HL-60/S4 treated with phorbol 12-myristate 13-acetate at 8.2 ng/mL for 4 days and 3 days (cell line): ENCODE data around the gene RXRG.

Source experiments
- in situ Hi-C: fragments of 300-500 bp; cut with MboI; formaldehyde crosslinking; loops from 2 replicates; pipeline ENCODE4 v1.15.0; 2022; ENCODE audit warnings: low sequenced_read_pairs

Gene RXRG

DNA sequence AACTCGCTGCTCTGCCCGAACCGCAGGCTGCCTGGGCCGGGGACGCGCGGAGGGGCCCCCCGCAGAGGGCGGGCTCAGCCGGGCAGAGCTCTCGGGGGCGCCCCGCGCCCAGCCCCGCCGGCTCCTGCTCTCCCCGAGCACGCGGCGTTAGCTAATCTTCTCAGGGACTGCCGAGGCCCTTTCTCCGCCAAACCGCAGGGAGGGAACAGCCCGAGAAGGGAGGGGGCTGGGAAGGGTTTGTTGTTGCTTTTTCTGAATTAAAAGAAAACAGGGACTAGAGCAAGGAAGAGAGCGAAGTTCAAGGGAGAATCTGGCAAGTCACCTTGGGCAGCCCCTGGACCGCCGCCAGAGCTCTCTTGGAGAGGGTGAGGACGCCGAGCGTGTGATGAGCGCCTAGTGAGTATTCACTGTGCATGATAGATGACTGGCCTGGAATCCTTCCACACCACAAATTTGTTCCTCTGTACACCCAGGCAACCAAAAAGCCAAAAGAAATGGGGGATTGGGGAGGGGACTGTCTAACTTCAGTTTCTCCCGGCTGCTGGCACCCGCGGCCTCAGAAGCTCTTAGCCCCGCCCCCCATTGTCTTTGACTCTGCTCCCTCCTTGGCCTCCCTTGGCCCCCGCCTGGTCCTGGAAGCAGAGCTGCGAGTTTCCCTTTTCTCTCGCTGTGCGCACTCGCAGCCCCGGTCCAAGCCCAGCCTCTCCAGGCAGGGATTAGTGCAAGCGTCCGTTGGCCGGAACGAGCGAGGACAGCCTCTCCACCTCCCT, 68.7 kb downstream of the RXRG start:
- in situ Hi-C loops = loop anchor here (25.0 kb wide), 1 partner anchor 536 kb away; no protein-coding TSS in a partner anchor

DNA sequence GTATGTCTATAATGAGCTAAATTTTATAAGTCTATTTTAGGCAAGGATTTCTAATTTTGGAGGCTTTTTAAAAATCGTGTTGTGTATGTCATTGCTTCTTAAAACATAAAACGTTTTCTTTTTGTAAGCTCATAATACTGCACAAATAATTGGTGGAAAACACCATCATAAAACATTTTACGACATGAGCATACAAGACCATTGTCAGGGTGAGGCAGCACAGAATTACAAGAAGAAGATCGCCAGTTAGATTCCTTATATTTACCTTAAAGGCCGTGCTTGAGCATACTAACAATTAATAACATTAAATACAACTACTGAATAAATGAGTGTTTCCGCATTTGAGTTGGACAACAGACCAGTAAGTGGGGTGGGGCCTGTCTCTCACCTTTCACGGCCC, 69.3 kb downstream of the RXRG start:
- in situ Hi-C loops = loop anchor here (25.0 kb wide), 1 partner anchor 537 kb away; no protein-coding TSS in a partner anchor

DNA sequence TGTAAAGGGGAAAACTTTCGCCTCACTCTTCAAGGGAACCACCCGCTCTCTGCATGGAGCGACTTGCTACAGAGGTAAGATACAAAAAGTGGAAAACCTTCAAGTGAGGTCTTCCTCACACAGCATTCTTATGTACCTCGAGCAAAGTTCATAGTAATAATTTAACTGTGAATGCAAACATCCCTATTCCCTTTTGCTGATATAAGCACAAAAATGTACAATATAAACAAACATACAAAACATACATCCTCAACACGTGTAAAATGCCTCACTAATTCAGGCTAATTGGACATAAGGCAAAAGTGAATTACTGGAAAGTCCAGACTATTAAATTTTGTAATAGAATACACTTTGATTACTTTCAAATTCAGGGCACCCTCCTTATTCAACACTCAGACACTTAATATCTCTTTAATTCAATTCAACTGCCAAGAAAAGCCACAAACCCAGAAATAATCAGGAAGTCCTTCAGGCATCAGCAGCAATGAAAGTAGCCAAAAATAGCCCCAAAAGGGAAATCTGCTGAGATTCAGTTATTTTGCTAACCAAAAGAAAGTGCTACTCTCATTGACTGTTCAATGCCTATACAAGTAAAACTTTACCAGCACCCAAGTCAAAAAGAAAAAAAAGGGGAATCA, 73.2 kb downstream of the RXRG start:
- in situ Hi-C loops = no loop called here

DNA sequence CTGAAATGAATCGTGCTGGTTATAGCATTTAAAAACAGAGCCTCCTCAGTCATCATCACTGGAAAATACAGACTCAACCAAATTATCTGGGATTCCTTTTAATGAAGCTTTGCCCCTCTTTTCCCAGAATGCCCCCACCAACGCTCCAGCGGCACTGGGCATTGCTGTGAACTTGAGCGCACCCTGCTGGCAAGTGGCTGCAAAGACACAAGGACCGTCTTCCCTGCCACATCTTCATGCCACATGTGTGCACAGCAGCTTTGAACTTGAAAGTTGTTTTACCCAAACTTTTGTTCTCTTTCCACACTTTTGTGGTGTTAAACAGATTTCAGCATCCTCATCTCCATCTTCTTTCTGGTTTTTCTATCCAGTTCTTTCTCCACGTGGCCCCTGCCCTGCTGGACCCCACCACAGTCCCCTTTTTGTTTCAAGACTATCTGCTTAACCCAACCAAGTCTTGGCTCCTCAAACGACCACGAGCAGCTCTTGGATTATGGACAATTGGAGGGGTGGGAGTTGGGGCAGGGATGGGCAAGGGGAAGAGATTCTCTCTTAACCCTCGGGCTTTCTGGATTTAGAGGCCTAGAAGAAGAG, 75.6 kb downstream of the RXRG start:
- in situ Hi-C loops = no loop called here

DNA sequence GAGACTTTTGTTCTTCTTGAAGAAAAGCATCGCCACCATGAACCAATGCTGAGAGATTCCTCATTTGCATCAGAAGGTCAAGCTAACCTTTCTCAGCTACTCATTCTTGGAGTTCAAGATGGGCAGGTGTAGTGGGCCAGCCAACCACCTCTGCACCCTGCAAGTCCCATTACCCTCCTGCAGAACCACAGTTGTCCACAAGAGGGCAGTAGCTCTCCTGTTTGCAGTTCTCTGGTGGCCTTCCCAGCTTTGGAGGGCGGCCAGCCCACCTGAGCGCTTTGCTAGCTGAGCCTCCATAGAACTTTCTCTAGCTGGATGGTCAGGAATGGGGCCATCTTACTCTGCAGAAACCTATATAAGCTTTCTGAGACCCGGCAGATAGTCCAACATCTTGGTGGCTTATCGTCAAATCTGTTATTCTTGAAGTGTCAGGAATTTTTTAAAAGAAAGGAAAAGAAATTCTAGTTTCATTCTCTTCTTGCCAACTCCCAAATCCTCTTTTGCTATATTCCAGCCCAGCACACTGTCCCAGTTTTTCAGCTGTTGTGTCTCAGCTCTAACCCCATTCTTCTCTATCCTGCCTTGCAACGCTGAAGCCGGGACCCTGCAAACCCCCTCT, 77.4 kb downstream of the RXRG start:
- in situ Hi-C loops = no loop called here

DNA sequence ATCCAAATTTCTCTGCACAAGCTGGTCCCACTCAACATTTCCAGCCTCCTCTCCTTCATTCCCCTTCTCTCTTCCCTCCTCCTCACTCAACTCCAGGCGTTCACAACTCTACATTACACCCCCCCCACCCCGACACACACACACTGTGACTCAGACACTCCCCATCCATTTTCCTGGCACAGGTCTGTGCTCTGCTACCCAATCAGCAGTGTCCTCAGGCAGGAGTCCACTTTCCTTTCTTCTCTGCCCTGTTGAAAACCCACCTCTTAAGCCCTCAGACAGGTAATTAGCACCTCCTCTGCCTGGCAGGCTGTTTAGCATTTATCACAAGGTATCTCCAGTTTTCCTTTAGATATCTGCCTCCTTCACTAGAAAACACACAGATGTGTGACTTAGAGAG, 79.6 kb downstream of the RXRG start:
- in situ Hi-C loops = no loop called here

DNA sequence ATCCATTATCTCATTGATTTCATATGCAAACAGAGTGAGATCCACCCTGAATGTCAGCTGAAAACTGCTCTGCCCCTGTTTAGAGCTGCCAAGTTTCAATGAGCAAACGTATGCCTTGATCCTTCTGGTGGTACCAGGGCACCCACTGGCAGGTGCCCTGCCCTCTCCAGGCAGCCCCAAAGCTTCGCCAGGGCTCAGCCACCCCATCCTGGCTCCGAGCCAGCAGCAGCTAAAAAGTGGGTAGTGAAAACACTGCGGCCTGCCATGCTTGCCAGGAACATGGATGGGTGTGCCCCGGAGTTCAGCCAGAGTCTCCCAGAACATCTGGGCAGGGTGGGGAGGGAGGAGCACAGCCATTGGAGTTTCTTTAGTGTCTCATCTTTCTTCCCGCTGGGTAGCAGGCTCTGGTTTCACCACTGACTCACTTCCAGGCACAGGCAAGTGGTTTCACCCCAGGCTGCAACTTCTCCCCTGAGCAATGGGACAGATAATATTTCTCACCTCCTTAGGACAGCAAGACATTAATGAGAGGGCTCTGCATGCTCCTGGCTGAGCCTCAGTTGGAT, 80.3 kb downstream of the RXRG start:
- in situ Hi-C loops = no loop called here

DNA sequence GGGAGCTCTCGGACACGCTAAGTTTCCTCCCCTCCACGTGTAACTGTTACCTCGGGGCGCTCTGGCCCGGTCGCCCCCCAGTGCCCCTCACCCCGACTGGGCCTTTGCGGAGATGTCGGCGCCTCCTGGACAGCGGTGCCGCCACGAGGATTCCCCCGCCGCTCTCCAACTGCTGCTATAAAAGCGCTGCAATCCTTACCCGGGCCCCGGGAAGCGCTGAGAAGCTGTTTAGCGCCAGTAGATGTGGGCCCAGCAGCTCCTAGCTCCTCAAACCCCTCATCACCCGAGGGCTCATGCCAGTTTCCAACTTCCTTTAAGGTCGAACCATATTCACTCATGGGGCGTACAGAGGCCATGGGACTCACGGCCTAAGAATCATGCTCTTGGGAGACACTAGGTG, 88.0 kb downstream of the RXRG start:
- in situ Hi-C loops = no loop called here

DNA sequence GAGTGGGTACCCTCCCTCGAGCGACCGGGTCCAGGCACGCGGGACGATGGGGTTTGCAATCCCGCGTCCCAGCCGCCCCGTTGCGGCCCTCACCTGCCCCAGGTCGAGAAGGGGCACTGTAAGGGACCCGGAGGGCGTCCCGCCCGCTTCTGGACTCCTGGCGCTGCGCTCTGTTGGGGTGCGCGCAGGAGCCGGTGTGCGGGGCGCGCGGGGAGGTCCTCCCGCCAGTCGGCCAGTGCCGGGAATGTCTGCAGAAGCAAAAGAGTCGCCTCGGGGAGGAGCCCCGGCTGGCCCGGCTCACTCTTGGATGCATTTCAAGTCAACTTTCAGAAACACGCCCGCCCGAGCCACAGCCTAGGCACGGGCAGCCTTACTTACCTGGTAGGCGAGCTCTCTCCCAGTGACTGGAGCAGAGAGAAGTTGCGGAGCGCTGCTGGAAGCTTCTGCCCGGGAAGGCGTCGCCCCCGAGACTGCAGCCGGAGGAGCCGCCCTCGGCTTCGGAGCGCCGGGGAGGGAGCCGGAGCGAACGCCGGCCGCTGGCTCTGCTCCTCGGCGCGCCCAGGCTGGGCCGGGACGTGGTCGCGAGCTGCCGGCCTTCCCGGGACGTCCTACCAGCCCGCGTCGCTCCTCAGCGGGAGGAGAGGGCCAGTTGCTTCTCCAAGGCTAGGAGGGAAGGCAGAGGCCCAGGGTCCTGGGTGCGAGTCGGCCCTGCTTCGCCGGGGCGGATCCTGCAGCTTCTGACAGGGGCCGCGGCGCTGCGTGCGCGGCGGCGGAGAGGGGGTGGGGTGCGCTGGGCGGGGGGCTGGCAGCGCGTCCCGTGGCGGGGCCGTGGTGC, 88.7 kb downstream of the RXRG start, which contains the start of gene LMX1A:
TSS of gene LMX1A (minus strand) at position 739 of the 835 bp plus-strand sequence. CDS start 1,156 bp downstream, outside the sequence.
- in situ Hi-C loops = no loop called here

DNA sequence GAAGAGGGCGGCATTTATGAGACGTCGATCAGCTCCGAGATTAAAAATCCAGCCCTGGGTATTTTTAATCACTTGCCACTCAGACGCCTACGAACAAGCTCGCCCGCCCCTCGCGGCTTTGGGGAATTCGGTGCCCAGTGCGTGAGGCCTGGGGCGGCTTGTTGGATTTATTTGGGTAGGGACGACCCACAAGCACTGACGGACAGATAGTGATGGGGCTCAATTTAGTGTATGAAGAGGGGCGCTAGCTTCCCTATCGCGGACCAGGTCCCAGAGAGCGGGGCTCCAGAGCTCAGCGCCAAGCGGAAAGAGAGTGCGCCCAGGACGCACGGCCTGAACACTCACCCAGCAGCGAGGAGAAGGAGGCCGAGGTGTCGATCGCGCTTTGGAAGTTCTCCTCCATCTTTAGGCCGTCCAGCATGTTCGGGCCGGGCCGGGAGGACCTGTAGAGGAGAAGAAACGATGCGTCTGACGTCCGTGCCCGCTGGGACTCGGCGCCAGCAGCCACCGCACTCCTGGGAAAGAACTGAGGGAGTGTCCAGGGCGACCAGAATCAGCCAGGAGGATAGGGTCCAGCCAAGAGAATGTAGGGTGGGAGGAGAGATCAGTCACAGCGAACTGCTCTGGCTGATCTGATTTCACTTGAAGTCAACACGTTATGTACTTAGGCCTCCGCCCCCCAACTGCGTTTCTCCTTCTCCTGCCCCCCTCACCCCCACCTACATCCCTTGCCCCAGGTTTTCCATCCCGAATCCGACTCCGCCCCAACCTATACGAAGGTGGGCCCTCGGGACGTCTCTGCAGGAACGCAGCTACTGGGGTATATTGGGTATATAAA, 89.6 kb downstream of the RXRG start:
- in situ Hi-C loops = no loop called here

DNA sequence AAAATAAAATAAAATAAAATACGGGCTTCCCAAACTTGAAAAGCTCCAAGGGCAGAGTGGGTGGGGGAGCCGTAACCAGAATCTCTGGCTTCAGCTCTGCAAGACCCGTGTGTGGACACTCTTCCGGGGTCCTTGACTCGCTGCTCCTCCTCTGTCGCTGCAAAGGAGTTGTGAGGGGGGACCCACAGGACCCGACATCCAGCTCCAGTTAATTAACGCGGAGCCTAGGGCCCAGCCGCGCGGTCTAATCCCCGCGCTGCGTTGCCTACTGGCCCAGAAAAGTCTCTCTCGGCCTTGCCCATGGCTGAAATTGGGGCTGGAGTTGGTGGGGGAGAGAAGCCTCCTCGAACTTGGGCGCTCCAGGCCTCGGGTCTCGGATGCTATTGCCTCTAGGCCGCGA, 90.2 kb downstream of the RXRG start:
- in situ Hi-C loops = no loop called here

DNA sequence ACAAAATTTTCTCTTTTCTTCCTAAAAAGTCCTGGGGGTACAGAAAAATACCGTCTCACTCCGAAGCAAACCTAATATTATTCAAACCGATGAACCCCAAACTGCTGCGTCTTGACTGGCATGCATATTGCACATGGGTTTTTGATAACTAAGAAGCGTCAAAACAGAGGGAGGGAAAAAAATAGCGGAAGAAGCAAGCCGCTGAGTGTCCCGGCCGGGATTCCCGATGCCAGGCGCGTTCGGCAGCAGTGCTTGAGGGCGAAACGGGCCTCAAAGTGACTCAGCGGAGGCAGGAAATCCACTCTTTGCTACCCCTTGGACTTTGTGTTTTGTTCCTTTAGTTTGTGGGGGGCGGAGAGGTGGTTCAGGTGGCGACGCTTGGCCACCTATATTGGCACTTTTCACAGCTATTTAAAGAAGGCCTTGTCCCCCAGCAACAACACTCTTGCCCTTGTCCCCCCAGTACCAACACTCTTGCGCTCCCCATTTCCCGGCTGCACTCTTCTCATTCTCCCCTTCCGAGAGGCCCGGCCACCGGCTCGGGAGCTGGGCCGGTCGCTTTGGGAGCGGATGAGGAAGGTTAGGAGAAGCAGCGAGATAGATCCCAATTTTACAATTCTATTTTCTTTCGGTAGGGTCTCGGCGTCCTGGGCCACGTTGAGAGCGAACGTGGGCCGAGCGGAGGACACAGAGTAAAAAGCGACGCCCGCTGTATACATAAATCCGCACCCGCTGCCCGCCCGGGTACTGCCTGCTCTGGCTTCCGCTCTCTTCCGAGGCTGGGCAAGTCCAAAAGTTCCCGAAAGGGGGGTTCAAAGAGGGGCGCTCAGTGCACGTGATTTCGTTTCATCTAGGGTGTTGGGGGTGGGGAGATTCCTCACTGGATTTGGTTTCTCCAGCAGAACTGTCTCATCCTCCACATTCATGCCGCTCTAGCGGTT, 90.9 kb downstream of the RXRG start:
- in situ Hi-C loops = no loop called here

DNA sequence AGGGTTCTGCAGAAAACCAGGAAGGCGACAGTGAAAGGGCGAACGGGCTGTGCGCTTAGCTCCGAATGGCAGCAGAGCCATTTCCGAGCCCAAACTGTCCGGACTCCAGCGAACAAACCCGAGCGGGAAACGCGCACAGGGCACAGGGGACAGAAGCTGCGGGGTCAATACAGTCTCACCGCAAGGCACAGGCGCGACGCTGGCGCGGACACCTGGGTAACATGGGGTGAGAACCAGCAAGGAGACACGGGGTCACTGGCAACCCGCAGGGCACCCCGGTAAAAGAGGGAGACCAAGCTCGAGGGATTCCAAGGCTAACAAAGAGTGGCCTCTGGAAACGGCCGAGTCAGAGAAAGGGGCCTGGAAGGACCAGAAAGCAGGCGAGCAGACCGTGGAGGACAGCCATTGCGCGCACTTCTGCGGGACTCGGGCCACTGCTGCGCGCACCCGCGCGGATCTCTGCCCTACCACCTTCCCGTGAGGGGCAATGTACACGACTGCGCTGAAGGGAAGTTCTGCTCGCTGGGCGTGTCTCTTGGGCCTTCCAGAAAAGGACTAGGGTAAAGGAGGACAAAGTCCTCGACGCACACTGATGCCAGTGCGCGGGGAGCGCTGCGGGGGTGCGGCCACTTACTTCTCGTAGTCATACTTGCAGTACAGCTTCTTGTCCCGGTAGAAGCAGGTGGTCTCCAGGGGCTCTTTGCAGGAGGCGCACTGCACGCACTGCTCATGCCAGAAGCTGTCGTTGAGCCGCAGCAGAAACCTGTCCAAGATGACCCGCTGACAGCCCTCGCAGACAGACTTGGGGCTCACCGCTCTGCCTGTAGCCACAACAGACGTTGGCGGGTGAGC, 92.3 kb downstream of the RXRG start:
- in situ Hi-C loops = no loop called here

DNA sequence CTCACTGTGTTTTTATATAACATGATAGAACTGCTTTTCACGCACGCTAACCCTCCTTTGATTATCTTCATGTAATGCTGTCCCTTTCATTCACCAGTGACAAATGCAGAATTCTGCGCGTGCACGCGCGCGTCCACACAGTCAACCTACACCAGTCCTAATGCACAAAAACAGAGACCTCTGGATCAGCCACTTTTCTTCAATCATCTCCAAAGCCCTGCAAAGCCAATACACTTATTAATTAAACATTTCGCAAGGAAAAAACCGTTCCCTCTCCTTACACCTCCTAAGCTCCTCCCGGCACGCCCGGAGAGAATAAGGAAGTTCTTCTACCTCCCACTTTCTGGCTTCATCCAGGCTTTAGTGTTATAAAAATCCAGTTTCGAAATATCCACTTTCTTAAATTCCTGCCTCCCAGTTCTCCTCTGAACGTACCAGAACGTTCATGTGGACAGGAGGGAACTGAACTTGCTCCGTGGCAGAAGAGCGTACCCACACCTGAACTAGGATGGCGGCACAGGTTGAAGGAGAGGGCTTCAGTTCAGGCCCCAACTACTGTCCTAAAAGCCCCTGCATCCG, 93.0 kb downstream of the RXRG start:
- in situ Hi-C loops = no loop called here
